AG20443 (cell line): ENCODE data around the gene CC2D2A.

Experiments used
- DNase-seq: peaks from one replicate; pipeline ENCODE4 v3.0.0; 2012; ENCODE audit warnings: low spot score, mixed read lengths

Gene CC2D2A

DNA sequence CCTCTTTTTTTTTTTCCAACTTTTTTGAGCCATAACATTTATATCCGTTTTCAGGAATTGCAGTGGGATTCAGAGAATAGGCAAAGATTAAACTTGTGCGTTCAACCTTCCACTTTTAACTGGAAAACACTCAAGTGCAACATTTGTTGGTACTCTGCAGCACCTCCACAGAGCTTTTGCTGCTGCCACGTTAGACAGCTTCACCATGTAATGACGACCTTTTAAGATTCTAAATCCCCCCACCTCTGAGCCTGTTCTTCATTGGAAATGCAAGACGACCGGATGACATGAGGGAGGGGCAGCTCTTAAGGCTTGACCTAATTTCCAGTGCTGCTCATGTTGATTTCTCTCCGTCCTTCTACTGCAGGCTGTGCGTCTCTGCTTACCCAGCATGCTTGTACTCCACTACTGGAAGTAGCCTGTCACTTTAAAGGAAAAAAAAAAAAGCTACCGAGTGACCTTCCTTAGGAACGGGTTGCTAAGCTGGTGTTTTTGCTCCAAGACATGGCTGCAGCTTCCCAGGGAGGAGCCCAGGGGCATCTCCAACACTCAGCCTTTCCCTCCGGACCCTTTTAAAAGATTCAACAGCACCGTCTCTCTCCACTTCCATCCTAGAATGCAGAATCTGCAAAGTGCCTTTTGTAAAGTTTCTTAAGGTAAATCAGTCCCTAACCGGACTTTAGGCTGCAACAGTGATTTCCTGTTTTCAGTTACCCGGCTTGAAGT is at the start of gene CC2D2A:
Gene CC2D2A, plus strand, starts transcription at position 481 of the 726 bp plus-strand sequence. CDS start 6,051 bp downstream, outside the sequence.
- peak; percentile 76 for DNase-seq

DNA sequence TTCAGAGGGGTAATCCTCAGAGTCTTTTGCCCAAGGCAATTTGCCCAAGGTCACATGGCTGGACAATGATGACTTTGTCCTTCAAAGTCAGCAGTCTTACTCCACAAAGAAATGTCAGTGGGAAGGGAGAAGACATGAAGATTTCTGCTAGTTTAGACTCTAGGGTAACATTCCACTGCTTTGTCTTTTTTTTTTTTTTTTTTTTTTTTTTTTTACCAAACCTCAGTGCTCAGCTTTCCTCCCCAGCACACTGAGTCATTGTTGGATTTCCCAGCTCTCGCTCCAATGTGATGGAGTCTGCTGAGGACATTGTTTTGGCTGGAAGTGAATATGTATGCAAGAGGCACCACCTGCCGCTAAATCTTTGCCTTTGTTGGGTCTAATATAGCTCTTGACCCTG is 49.0 kb upstream of the CC2D2A start:
- peak; percentile 57 for DNase-seq

DNA sequence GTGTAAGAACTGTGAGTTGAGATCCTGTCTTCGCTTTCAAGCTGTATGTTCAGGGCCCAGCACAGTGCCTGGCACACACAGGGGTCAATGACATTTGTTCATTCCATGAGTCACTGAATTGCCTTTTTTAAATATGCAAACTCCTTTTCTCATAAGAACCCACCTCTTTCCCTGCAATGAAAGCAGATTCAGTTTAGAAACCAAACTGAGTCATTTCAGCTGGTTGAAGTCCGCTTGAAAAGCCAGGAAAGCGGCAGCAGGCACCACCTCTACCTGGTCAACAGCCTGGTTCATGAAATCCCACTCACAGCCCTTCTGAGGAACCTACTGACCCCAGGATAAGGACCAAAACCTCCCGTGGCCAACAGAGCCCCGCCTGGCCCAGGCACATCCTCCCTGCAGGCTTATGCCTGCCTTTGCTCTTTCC is 46.4 kb upstream of the CC2D2A start:
- DNase-seq = no peak

- DNase-seq = no peak
Measured at GRCh38 chr4:15425520-15425919, 44.2 kb upstream of the CC2D2A start.

- no peak for DNase-seq
Measured at GRCh38 chr4:15427161-15427560, 42.5 kb upstream of the CC2D2A start.

- DNase-seq = no peak
Measured at GRCh38 chr4:15427701-15428100, 42.0 kb upstream of the CC2D2A start, which contains the start of gene C1QTNF7. C1QTNF7 (plus strand) TSS chr4:15428033; CDS start chr4:15435744, 7,711 bp downstream.

DNA sequence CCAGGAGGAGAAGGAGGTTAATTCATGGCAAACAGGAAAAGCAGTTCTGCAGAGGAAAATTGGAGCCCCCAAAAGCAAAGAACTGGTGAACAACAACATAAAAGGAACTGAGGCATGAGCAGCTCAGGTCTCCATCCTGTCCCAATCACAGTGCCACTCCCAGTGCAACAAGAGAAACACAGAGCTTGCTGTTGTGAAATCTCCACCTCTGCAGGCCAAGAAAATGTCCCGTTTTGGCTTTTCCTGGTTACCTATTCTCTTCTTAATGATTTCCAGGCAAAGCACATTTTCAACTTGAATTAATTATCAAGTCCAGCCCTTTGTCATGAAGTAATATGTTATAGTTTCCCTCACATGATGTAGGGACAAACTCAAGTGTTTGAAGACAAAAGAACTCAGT is 41.1 kb upstream of the CC2D2A start:
- no peak for DNase-seq

DNA sequence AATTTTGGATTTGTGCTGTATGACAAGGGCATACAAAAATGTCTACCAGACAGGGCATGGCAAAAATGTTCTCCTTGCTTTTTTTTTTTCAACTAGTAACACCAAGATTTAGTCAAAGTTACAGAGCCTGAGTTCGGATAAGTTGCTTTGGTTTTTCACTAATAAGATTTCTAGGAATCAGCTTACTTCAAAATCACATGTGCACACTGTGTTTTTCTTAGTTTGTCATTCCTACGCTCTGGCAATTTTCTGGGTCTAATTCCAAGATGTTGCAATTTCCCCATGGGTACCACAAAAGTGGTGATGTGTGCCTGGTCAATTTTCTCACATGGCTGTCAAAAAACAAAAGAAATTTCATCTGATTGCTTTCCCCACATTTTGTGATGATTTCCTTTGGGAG is 35.6 kb upstream of the CC2D2A start:
- peak; percentile 19 for DNase-seq

GRCh38 chr4:15434676-15435075 is 35.0 kb upstream of the CC2D2A start:
- DNase-seq = no peak

DNA sequence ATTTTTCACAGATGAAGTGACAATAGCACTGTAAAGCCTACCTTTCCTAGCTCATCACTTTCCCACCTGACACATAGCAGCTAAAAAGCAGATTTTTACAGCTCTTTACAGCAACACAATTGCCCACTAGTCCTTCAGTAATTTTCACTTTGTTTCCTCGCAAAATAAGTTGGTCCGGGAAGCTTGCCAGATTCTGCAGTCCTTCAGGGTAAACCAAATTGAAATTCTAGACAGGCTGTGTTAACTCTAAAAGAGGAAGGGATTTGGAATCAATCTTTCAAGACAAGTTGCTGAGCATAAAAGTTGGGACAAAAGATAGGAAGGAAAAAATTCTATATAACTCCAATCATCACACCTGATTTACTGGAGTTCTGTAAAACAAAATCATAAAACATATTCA is 33.2 kb upstream of the CC2D2A start:
- no peak for DNase-seq

GRCh38 chr4:15438939-15439524 is 30.6 kb upstream of the CC2D2A start:
- no peak for DNase-seq

DNA sequence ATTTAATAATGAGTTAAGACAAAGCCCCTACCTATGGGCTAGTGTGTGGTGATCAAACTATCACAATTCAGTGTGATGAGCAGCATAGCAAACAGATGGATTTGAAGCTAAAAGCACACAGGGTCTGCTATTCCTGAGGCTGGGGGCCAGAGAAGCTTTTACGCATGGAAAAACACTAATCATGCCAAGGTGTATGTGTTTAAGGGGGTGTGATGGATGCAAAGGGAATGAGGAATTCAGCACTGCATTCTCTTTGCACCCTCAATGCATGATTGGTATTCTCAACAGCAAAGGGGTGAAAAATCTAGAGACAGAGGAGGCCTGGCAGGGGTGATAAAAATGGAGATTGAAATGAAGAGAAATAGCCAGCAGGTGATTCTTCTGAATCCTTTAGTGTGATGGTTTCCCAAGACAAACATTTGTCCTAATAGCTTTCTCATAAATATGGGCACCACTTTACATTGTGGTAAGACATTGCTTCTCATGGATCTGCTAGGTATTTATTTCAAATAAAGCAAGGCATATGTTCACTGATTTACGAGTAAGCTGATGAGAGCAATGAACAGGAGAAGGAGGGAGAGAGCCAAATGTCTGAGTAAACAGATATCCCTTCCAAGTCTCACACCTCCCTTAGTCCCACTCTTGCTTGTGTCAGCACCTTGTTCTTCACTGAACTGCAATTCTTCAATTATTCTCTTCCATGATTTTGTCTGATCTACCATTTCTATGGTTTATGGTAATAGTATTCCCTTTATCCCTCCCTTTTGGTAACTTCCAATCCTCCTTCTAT is 26.1 kb upstream of the CC2D2A start:
- DNase-seq = no peak

DNA sequence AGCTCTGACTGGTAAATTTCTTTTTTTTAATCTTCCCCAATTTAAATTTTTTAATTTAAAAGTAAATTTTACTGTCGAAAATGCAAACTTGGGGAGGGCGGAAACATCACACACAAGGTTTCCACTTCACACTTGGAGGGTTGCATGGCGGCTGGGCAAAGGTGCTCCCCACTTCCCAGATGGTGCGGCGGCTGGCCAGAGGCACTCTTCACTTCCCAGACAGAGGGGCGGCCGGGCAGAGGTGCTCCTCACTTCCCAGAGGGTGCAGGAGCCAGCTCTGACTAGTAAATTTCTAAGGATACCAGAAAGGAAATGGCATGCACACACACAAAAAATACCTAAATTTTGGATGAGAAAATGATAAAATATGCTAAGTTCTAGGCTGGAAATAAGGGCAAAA is 25.4 kb upstream of the CC2D2A start:
- DNase-seq = no peak

DNA sequence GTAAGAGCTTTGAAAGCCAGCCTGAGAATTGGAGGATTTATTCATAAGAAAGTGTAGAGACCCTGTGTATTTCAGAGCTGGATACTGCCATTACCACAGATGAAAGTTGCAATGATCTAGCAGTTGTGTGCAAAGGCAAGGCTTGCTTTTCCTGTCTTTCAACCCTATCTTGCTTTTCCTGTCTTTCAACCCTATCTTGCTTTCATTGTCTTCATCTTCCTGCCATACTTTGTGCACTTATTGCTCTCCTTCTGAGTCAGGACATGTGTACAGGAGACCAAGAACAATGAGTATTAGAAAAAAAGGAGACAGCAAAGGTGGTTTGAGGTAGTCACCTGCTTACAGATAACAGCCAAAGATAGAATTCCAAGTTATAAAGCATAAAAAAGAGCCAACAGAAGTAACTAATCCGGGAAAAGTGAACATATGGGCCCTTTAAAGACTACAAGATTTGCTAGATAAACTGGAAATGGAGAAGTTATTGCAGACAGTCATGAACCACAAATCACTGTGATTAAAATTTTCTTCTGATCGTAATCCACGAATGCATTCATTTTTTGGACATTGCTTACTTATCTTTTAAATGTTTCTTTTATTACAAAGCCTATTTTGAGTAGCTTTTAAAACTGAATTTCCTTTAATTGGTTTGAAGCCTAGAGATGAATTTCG is 24.7 kb upstream of the CC2D2A start:
- DNase-seq = no peak

DNA sequence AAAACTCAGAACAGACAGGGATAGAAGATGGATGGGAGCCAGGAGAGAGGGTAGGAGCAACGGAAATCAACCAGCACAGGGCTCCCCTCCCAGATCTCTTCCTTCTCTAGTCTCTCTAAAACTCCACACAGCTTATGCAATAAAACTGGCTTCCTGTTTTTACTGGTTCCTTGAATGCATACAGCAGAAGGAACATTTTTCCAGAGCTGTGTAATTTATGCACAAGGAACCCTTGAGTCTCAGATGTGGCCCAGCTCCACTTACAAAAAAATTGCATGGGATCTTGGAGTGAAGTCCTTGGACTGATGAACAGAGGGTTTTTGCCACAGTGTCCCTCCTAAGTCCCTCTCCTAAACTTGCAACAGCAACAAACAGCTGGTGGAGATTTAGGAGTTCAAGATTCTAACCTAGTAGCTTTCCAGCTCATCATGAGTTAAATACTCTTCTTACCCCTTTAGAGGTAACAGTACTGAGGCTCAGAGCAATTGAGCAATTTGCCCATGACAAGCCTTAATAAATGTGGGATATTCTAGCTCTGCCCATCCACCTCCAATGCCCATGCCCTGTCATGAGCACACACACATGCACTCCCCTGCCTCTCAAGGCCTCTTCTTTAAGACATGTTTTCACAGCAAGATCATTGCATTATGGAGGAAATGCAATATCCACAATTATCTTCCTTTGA is 18.4 kb upstream of the CC2D2A start:
- peak; percentile 8 for DNase-seq

DNA sequence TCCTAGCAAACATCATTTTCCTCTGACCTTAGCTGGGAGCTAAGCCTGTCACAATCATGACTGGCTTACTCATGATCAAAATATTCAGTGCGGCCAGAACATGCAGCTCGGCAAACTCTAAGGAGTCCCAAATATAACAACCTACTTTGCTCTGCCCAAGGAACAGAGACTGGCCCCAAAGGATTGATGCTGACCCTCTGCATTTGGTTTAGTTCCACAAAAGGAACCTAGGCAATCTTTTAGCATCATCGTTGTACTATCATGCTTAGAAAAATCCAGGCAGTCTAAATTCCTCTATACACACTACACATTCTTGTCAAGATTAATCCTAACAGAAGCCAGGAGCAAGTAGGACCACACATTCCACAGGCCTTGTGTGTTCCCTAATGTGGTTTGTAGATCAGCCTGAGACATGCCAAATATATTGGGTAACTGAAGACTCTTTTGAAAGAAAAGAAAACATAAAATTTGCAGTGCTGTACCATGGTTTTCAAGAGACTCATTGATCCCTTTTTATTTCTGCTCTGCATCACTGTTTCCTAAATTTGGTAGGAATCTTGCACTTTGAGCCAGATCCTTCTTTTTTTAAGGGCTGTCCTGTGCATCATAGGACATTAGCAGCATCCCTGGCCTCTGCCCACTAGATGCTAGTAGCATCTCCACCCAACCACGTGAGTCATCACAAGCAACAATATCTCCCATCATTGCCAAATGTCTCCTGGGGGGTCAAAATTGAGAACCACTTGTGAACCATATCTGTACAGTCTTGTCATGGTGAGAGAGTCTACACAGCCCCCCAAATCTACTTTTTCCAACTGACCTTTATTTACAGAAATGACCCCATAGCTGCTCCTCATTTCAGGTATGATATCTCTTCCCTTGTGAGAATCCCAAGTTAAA is 17.6 kb upstream of the CC2D2A start:
- DNase-seq = peak; percentile 84

GRCh38 chr4:15455290-15455689 is 14.4 kb upstream of the CC2D2A start:
- DNase-seq = peak; percentile 56

GRCh38 chr4:15457406-15458201 is 12.1 kb upstream of the CC2D2A start:
- peak; percentile 56 for DNase-seq

DNA sequence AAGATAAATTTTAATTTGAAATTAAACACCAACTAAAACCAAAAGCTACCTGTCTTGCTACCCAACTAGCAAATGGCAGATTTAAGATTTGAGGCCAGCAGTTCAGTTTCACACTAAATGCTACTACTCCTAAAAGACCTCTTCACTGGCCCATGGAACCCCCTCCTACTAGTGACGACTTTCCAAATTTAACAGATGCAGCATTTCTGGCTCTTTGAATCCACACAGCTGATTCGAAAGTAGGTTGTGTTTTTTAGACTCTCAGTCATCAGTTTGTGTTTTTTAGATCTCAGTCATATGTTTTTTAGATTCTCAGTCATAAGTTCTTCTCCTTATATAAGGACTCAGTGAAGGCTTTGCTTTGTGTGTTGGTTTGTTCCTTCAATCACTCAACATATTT is 11.1 kb upstream of the CC2D2A start:
- no peak for DNase-seq

DNA sequence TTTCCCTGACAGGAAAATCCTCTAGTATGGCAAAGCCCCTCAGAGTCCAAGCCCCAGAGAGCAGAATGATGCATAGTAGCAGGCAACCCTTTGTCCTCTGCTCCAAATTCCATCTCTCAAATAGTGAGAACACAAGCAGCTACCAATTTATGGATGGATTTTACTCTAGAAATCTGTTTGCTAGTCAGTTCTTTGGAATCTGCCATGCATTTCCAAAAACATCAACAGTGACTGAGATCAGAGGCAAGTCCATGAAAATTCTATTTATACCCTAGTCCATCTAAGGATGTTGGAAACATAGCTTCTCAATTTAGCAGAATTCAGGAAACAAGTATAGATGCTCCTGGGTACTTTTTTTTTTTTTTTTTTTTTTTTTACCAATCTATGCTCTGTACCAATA is 10.0 kb upstream of the CC2D2A start:
- no peak for DNase-seq
